Hematopoietic multipotent progenitor cell treated with erythropoietin and hydrocortisone succinate and interleukin-3 and kit ligand, for 15 days (in vitro differentiated cells): Measurements from ENCODE around the gene FARP2.
"Not testable (repeated sequence)": the region's sequence is repeated elsewhere in the genome, so short reads cannot be mapped to it uniquely, and the experiment has no call there.

ENCODE experiments used
- DNase-seq: peaks from one replicate; pipeline ENCODE4 v3.0.0-alpha.2; 2015; ENCODE audit warnings: low spot score

The FARP2 gene

DNA sequence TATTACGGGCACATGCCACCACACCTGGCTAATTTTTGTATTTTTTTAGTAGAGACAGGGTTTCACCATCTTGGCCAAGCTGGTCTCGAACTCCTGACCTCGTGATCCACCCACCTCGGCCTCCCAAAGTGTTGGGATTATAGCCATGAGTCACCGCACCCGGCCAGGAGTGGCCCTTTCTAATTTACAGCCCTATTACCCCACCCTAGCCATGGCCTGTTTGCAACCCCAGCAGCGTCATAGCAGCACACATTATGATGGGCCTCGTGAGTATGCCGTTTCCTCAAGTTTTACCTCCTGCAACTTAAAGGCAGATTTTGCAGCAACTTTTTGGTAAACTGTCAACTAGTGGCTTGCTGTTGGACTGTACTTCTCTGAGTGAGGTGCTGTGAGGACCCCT is 97.8 kb downstream of the FARP2 start:
- DNase-seq: not testable (repeated sequence)

DNA sequence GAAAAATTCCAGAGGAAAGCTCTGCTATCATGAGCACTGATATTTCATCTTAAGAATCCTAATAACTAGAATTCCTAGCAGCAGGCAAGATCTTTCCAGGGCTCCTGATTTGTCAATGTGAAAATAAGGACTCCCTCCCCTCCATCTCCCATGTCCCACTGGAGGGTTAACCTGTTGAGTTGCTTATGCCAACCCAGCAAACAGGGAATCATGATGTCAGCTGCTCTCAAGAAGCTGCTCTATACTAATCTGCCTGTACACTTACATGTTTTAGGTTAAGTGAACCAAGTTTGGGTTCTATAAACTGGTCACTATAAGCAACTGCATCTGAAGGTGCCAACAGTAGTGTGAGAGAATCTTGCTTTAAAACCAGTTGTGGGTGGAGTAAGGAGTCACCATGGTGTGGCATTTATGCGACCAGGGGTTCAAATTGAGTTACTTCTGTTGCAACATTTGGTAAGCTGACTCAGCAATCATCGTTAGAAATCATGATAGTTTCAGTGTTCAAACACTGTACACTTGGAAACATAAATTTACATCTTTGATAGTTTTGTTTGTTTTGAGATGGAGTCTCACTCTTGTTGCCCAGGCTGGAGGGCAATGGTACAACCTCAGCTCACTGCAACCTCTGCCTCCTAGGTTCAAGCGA is 98.9 kb downstream of the FARP2 start:
- no peak for DNase-seq

DNA sequence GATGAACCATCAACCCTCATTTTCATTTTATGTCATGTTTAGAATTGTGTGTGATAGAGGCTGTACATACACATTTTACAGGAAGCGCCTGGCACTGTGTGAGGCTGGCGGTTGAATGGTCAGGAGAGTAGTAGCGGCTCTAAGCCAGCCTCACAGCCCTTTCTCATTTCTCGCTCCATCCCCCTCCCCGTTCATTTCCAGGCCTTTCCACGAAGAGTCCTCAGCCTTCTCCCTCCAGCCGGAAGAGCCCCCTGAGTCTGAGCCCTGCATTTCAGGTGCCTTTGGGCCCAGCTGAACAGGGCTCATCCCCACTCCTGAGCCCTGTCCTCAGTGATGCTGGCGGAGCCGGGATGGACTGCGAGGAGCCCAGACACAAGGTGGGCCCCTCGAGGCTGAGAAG is 100.5 kb downstream of the FARP2 start:
- no peak for DNase-seq

DNA sequence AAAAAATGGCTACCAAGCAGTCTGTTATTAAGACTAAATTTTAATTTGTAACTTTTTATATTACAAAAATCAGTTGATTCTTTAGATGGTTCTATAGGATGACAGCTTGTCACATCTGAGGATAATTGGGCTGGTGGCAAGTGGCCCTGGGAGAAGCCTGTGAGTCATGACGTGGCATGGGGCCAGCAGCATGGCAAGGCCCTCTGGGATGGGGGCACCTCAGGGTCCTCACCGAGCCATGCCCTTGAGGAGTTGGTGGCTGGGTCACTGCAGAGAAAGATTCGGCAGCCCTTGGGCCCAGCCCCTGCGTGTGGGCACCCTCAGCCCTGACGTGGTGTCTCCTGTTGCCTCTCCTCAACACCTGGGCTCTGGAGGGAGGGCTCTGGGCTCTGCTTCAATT is 102.6 kb downstream of the FARP2 start:
- DNase-seq: no peak

DNA sequence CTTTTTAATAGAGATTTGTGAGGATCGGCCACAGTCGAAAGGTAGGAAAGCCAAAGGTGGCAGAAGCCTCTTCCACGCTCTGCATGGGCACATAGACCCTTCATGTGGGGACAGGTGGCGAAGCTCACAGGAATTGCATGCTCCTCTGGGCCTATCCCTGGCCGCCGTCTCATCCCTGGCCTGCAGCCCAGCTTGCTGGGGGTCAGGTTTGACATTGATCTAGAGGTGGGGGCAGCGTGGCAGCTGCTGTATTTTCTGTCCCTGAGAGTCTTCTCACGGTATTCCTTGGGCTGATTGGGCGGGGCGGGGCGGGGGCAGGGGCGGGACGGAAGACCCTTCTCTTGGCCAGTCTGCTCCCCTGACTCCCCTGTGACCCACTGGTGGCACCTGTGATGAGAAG is 103.4 kb downstream of the FARP2 start:
- DNase-seq: no peak

DNA sequence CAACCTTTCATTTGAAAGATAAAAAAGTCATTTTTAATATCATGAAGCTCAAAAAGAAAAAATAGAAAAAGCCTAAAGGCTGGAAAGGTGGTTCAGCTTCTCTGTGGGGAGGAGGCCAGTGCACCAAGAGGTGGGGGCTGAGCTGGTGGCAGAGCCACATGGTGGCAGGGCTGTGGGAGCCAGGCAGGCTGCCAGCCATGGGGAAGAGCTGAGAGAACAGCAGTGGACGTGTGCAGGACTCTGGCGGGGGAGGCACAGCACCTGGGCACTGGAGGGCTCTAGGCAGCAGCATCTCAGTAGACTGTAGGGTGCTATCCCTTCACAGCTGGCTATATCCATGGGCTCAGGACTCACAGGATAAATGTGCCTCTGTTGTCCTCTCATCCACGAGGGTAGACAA is 104.5 kb downstream of the FARP2 start:
- no peak for DNase-seq

DNA sequence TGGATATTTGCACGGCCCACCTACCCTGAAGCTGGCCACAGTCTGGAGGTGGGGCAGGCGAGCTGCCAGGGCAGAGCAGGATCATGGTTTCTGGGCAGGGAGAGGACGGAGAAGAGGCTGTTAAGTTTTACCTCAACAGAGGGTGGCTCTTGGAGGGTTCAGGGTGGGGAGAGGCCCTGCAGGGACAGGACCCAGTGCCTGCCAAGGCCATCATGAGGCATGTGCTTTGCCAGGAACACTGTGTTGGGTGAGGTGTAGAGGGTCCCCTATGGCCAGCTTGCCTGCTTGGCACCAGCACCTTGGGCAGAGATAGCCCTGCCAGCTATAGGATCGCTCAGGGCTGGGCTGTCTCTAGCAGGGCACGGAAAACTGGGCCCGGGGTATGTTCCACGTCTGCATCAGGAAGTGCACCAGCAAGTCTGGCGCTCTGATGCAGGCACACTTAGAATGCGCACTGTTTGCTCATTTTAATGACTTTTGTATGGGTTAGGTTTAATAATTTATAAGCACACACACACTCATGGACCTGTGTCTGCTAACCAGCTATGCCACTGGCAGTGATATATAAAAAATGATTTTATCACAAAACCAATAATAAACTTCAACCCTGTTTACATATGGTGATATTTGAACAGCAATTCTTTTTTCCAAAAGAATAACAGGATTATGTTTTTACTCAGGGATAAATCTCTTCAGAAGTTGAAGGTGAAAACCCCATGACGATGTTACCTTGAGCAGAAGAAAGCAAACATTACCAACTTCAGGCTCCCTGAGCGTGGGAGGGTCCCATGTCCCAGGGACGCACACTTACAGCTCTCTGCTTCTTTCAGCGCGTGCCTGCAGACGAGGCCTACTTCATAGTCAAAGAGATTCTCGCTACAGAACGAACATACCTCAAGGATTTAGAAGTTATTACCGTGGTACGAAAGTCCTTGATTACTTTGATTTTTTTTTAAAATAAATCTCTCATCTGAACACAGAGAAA is 105.9 kb downstream of the FARP2 start:
- no peak for DNase-seq

DNA sequence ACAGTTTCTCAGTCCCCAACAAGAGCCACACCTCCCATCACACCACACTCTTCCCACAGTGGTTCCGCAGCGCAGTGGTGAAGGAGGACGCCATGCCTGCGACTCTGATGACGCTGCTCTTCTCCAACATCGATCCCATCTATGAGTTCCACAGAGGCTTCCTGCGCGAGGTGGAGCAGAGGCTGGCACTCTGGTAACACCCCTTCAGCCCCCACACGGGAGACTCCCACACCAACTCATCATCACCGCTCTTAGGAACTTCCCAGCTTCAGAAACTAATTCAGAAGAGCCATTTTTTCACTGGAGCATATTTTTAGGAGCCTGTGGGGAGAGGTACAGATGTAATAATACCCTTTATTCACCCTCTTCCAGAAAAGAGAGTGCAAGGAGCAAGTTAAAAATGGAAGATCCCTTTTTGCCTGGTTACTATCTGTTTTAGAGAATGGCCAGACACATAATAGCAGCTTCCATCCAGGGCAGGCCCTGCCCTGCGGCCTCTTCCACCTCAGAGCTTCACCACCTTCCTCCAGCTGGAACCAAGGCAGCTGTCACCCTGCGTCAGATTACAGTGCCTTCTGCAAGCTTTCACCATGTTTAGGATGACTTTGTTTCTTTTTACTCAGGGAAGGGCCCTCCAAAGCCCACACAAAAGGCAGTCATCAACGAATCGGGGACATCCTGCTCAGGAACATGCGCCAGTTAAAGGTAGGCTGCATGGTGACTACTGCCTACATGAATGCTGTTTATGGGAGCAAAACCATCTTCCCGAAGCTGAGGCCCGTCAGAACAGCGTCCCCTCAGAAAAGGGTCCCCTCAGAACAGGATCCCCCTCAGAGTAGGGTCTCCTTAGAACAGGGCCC is 107.4 kb downstream of the FARP2 start:
- DNase-seq: no peak

DNA sequence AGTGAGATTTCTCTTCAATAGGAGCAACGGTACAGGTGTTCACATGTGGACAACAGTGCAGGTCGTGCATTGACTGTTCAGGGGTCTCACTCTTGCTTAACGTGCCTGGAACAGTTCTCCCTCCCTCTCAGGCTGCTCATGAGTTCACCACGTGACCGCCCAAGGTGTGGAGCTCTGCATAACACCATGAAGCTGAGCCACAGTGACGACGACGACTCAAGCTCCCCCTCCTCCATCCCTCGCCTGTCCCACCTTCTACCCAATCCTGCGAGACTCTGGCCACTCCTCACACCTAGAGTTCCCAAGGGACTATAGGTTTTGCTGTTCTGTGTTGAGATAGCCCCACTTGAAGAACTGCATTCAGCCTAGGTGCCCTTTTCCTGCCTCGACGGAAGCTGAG is 109.5 kb downstream of the FARP2 start:
- DNase-seq: no peak

DNA sequence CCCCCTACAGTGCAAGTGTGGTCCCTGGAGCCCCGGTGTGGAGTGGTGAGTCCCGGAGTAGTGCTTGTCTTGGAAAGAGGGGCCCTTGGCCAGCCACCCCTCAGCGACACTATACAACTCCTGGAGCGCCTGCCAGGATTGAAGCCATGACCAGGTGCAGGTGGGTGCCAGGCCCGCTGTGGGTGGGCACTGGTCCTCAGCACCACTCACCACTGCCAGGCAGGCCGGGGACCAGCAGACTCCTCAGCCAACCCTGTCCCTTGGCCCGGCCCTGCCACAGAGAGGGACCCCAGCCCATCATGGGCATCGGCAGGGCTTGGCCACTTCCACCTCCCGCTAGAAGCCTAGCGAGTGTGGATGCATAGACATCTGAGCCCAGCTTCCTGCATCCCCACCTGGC is 110.1 kb downstream of the FARP2 start:
- DNase-seq: no peak

DNA sequence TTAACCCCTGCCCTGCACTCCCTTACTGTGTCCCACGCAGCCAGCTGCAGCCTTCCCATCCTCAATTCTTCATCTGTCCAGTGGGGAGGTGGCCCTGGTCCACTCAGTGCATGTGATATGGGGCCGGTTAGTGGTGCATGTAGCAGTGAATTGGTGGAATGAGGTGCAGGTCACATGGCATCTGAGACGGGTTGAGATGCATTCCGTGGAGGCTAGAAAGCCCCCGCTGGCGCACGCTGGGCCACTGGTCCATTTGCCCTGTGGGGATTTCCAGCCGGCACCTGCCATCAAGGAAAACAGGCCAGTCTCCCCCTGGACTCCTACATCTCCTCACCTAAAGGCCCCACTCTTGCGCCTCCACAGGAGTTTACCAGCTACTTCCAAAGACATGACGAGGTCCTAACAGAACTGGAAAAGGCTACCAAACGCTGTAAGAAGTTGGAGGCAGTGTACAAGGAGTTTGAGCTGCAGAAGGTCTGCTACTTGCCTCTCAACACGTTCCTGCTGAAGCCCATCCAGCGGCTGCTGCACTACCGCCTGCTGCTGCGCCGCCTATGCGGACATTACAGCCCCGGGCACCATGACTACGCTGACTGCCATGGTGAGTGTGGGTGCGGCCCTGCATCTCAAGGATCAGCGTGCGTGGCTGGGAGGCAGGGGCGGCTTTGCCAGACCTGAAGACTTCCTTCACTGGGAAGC is 111.8 kb downstream of the FARP2 start:
- no peak for DNase-seq

DNA sequence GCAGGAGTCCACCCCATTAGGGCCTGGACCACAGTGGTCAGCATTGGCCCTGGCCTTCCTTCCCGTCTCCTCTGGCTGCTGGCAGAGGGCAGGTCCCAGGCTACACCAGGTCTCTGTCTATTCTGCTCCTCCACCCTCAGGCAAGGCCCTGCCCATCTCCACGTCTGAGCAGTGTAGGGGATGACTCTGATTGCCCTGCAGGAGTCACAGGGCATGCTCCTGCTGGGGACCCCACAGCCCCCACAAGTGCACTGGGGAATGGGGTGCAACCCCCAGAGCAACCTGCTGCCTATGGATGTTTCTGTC is 112.3 kb downstream of the FARP2 start:
- DNase-seq: no peak

DNA sequence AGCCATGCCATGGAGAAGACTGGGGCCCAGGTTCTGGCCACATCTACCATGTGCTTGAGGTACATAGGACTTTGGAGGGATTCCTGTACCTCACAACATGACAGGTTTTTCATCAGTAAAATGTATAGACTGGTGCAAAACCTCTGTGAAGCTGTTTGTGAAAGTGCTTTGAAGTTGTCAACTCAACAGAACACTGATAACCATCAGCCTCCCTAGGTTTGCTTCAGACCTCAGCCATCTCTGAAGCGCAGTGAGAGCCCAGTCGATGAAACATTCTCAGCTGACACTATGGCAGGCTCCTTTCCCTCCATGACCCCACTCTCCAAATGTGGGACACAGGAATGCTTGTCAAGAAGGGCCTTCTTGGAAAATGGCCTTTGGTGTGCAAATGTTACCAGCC is 113.7 kb downstream of the FARP2 start:
- DNase-seq: no peak

DNA sequence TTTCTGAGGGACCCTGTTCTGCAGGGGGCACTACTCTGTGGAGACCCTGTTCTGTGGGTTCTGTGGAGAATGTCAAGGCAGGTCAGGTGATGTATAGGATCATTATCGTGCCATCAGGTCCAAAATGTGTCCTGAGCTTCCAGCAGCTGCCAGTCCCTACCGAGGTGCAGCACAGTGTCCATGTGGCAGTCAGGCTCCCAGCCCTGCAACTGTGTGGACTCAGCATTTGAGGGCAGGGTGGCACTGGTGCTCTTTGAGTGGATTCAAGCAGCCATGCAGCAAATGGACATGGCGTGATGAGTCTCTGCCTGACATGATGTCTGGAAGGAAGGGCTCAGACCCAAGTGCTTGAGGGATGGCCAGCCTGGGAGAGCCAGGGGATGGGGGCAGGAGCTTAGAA is 117.3 kb downstream of the FARP2 start:
- DNase-seq: no peak

DNA sequence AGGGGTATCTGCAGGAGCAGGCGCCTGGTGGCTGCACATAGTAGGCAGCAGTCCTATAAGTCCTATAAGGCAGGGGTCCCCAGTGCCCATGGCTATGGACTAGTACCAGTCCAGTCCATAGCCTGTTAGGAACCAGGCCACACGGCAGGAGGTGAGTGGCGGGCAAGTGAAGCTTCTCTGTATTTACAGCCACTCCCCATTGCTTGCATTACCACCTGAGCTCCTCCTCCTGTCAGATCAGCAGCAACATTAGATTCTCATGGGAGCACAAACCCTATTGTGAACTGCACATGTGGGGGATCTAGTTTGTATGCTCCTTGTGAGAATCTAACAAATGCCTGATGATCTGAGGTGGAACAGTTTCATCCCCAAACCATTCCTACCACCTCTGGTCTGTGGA is 119.2 kb downstream of the FARP2 start:
- no peak for DNase-seq

DNA sequence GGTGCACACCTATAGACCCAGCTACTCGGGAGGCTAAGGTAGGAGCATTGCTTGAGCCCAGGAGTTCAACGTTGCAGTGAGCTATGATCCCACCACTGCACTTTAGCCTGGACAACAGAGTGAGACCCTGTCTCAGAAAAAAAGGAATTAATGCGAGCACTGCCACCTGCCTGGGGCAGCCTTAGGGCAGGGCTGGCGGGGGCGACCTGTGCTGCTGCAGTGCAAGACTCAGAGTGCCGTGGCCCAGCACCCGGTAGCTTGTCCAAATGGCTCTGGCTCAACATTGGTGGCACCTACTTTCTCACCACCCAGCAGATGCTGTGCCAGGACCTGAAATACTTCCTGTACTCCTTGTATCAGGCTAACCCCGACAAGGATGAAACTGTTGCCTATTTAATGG is 122.1 kb downstream of the FARP2 start:
- no peak for DNase-seq

DNA sequence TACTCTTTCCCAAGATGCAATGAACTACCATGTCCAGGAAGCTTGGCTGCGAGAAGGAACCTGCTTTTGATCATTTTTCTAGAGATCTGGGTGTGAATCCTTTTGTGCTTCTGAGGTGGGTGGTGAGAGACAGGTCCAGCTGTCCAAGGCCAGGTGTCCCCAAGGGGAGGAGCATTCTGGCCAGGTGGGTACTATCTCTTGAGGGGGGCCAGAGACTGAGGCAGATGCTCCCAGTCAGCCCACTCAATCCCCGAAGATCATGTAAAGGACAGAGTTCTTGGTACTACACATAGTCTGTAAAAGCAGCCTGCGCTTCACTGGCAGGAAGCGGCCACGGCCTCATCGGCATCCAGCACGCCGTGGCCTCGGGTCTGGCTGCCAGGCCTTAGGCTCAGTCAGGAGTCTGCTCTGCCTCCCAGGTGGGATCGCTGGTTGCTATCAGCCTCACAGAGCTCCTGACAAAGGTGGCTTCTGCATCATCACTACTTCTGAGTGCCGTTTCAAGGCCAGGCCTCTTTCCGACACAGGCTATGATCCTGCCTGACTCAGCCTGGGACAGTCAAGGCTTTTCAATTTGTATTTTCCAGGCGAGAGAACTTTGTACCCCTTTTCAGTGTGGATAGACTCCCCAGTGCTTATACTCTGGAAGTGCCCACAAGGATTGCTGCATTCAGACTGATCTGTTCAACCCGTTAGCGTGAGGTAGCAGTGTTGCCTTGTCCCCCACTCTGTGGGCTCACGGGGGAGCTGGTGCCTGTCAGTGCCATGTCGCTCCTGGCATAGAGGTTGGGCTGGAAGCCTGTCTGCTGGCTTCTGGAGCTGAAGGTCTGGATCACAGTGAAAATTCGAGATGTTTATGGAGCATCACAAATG is 123.2 kb downstream of the FARP2 start:
- DNase-seq: no peak

DNA sequence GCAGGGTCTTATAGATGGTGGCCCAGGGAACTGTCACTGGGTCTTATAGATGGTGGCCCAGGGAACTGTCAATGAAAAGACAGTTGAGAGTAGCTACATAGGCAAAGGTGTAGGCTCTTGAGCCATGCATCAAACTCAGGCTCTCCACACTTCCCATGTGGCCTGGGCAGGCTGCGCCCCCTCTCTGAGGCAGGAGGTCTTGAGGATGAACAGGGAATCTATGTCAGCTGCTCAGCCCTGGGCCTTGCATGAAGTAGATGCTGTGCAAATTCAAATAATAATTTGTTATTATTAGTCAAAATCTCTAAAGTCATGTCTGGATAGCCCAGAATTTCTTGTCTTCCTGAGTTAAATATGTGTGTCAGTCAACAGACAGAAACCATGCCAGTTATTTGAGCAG is 125.6 kb downstream of the FARP2 start:
- DNase-seq: no peak

DNA sequence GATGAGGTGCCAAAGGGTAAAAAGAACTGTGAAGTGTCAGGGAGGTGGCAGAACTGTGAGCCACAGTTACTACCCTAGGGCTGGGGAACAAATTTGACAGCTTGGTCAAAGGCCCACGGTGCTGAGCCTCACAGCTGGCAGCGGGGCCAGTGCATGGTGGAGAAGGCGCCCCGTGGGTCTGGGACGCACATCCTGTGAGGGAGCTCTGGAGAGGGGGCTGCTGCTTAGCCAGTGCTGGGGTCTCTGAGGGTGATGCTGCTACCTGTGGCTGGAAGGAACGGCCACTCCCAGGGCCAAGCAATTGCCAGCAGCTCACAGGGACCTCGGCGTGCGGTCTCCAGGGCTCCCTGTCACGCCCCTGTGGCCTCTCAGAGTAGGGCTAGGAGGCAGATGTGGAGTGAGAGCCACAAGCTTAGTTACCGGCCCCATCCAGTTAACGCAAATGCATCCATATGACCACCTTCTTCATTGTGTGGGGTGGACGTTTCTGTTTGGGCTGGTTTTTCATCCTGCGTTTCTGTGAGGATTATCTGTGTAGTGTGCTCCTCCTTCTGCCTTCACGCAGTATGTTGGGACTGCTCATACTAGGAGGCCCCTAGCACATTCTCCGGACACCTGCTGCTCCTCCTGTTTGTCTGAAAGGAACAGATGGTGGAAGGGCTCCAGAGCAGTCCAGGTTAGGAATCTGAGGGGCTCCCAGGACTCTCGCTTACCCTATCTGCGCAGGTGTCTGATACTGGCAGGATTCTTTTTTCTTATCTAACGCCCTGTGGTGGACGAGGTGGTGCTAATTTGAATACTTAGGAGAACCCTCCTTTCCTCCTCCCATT is 126.3 kb downstream of the FARP2 start:
- no peak for DNase-seq

DNA sequence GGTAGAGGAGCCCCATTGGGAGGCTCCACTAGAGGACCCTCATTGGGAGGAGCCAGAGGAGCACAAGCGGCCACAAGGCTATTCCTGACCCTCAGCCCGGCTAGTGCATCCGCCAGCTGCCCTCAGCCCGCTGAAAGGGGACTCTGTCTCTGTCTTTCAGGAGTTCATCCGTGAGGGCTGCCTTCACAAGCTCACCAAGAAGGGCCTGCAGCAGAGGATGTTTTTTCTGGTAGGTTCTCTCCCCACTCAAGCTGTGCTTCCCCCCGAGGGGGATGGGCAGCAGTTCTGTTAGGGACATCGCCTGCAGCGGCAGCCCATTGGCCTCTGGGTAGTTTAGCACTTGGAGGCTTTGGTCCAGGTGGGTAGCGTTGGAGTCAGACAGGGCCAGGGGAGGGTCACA is 127.2 kb downstream of the FARP2 start:
- DNase-seq: no peak
